ENCODE data around the gene SERPINB4.

Gene SERPINB4

DNA sequence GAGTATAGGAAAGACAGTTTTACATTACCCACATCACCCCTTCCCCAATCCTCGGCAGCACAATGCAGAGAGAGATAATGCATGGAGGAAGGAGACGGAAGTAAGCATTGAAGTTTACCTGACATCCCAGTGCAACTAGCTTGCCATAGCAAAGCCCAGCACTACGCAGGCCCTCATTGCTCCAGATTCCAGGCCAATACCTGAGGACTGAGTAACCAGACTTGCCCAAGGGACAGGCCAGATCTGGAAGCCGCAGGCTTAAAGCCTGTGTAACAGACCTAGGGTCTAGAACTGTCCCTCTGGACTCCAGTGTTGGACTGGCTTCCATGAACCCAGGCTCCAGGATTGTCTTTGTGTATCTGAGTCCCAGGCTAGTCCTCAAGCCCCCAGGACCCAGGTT is 17.6 kb downstream of the SERPINB4 start:
- DNase-seq, result no peak

DNA sequence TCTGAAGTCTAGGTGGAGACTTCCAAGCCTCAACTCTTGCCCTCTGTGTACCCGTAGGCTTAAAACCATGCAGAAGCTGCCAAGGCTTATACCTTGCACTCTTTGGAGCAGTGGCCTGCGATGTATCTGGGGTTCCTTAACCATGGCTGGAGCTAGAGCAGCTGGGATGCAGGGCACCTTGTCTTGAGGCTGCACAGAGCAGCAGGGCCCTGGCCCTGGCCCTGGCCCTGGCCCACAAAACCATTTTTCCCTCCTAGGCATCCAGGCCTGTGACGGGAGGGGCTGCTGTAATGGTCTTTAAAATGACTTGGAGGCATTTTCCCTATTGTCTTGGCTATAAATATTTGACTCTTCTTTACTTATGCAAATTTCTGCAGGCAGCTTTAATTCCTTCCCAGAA is 19.2 kb downstream of the SERPINB4 start:
- no peak for DNase-seq

DNA sequence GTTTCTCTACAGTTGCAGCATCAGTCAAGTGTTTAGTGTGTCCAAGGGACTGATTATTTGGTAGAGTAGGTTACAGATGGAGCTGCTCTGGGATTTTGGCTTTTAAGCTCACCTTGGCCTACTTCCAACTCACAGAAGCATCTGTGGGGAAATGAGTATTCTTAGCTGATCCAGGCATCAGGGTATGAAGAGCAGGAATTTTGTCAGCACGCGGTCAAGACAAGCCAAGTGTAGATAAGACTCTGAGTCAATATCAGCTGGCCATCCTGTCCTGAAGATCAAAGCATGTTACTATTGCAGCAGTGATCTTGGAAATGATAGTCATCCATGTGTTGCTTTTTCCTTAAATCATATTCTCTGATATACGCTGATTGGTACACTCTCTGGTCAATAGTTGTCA is 24.4 kb downstream of the SERPINB4 start:
- no peak for DNase-seq

DNA sequence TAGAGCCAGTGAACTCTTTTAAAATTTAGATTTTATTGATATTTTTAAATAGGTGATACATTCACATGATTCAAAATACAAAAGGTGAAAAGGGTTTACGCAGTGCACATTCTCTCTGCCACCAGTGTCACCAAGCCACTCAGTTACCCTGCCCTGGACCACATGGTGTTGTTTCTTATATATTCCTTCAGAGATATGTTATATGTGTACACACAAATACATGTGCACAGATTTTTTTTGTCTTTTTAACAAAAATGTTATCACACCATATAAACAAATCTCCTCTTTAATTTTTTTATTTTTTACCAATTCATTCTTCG is 26.2 kb downstream of the SERPINB4 start:
- no peak for DNase-seq

GRCh38 chr18:63617049-63617914 is 26.8 kb downstream of the SERPINB4 start:
- no peak for DNase-seq

- DNase-seq, result no peak
These were observed 30.6 kb downstream of the SERPINB4 start for GRCh38 chr18:63613420-63613819.

GRCh38 chr18:63606526-63606925 is 37.5 kb downstream of the SERPINB4 start:
- DNase-seq, result no peak

- DNase-seq, result no peak
These were observed 39.1 kb downstream of the SERPINB4 start for GRCh38 chr18:63604791-63605567.

DNA sequence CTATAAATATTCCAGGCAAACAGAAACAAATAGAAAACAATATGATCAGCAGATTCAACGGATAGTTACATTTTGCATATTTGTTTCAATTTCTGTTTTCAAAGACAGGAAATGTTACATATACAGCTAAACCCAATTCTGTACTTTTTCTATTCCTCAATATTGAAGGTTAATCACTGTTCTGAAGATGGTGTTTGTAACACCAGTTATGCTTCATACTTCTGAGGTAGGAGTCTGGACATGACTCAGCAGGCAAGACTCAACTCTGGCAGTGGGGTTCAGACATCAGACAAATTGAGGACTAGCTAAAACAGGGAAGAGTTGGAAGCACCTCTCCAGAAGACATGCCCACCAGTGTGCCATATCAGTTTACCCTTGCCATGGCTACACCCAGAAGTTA is 40.3 kb downstream of the SERPINB4 start:
- no peak for DNase-seq

- DNase-seq, result no peak
These were observed 40.7 kb downstream of the SERPINB4 start for GRCh38 chr18:63603355-63603754.

DNA sequence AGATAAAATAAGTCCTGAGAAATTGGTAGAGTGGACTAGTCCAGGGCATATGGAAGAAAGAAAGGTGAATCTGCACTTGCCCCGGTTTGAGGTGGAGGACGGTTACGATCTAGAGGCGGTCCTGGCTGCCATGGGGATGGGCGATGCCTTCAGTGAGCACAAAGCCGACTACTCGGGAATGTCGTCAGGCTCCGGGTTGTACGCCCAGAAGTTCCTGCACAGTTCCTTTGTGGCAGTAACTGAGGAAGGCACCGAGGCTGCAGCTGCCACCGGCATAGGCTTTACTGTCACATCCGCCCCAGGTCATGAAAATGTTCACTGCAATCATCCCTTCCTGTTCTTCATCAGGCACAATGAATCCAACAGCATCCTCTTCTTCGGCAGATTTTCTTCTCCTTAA is 47.1 kb downstream of the SERPINB4 start:
- no peak for DNase-seq

DNA sequence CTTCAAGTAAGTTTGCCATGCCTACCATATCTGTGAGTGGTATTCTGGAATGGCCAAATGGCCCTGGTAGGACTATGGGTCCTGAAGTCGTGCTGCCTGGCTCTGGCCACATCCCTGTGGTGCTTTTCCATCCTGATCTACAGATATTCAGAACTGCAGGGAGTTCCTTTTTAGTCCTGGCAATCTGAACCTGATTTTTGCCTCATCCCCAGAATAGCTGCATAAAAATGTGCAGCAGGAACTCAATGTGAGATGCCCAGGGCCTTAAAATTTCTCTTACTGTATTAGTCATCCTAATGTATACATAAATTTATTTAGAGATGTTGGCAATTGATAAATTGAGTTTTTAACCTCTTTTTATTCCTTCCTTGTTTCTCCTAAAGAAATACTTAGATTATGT is 51.6 kb downstream of the SERPINB4 start:
- no peak for DNase-seq

DNA sequence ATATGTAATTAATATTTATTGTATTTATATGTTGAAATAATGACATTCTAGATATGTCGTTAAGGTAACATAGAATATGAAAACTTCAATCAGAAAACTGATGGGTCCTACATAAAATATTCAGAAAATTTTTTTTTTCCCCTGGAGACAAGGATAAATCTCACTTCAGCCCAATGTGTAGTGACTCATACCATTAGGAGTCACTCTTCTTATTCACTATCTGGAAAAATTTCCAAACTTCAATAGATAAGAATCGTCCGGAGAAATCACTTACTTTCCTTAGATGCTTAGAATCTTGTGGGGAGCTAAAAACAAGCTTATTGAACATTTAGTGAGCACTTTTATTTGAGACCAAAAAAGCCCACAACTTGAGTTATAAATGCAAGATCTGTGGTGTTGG is 52.3 kb downstream of the SERPINB4 start:
- no peak for DNase-seq

- no peak for DNase-seq
These were observed 52.9 kb downstream of the SERPINB4 start for GRCh38 chr18:63590966-63591695.

DNA sequence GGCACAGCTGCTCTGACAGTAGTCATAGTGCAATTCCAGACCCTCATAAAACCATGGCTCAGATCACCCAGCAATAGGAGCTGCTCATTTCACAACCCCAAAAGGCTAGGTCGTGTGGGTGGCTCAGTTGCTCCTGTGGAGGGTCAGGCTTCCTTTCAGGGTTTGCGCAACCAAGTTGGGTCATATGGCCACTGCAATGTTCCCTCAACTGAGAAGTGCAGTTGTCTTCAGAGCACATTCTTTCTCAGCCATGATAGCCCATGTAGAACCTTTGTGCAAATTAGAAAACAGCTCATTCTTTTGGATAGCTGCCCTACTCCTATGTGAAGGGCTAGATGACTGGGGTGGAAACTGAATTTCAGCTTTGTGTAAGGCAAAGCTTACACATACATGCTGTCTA is 53.7 kb downstream of the SERPINB4 start:
- DNase-seq, result no peak

DNA sequence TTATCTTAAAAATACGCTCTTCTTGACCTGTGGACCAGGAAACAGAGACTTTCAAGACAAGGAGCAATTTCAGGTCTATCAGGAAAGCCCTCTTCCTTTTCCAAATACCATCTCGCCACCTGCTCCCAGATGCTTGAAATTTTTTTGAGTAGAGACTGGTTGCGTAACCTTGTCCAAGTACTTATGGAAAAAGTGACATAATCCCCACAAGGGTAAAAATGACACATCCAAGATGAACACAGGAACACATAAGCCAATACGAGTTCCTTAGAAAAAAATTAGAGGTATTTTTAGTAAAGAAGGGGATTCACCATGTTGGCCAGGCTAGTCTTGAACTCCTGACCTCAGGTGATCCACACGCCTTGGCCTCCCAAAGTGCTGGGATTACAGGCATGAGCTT is 55.1 kb downstream of the SERPINB4 start:
- no peak for DNase-seq
